ENCODE measurements around the gene PSPH. TPM values are rescaled to one million over a fixed set of nuclear protein-coding genes. Genes with fewer than 3 reads are reported as not detected.
A peak's percentile ranks its signal among the peaks of the same experiment; 100 is the strongest.
"Not testable (repeated sequence)": the region's sequence is repeated elsewhere in the genome, so short reads cannot be mapped to it uniquely, and the experiment has no call there.

PSPH gene
- total RNA-seq, 1 experiment from 2014 or later: 62.3 TPM

DNA sequence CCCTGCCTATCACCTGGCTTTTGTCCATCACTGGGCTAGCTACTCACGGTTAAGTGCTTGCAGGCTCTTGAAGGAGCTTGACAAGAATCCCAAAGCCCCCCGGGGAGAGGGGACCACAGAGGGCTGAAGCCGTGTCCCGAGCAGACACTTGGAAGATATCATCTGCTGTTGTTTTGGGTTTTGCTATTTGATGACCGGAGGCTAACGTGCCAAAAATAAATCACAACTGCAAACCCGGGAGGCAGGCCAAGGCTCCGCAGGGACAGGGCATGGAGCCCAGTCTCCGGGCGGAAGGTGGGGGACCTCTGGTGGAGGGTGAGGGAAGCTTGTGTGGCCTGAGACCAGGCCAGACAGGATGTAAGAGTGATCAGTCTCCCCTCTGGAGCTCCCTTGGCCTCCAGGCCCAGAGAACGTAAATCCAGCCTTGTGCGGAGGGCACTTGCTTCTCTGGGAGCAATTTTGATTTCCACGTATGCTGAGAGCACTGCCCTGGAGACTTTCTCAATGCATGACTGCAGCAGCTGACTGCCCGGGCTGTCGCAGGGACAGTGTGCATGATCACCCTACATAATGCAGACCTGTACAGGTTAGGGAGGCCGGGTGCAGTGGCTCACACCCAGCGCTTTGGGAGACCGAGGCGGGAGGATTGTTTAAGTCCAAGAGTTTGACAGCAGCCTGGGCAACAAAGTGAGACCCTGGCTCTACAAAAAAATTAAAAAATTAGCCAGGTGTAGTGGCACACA lies 41.7 kb upstream of the PSPH start, which contains the start of gene PHKG1:
Gene PHKG1 (minus strand): TSS at position 164 of the 743 bp plus-strand sequence. CDS start 4,011 bp downstream, outside the sequence.
- ChIA-PET CTCF (interaction anchor here (0.5 to 1.2 kb wide), 4 partner anchors 13 to 35 kb away, joined by 3 to 5 read pairs (median 4); partner anchors contain the start of gene CHCHD2), POLR2A (interaction anchor here (0.5 to 0.6 kb wide), 2 partner anchors 39 to 87 kb away, joined by 3 to 6 read pairs; no protein-coding TSS in a partner anchor)
- in situ Hi-C loops (cut with HindIII; ENCODE audit: low pct_unique_long_range_greater_than_20kb, low sequenced_read_pairs) (no loop called here), intact Hi-C loops (cut with micrococcal nuclease; ENCODE audit: unreplicated experiment) (no loop called here)
- H3K9me3 ChIP-seq (ENCODE audit: control insufficient read depth, insufficient read depth, low read depth, low read length): no peaks in the 10 kb centered on the region
- no peaks in the 10 kb centered on the region for H3K36me3 ChIP-seq (ENCODE audit: control insufficient read depth, insufficient read depth, low read length)
- no peaks in the 10 kb centered on the region for H3K27me3 ChIP-seq (ENCODE audit: control insufficient read depth, insufficient read depth, low read length)
- ATAC-seq (peak; percentile 92), DNase-seq (ENCODE audit: low read depth, low spot score) (no peak)
- peak within 1 kb of the TSS; percentile 29; the same call in 1 of the 2 replicates for H3K27ac ChIP-seq (ENCODE audit: low read length)
- H3K4me1 ChIP-seq (ENCODE audit: control insufficient read depth, insufficient read depth, low read length): peaks cover 12% of the 10 kb centered on the region; the same call in 1 of the 2 replicates
- no peak within 1 kb of the TSS for H3K4me3 ChIP-seq (ENCODE audit: low read depth in 2 of 2, low read length in 2 of 2)
- TF ChIP-seq REST (IDR thresholded peaks at IDR 0.05; ENCODE audit: insufficient read depth in 1 of 2, low read depth in 2 of 2, low read length in 1 of 2) (no peak), POLR2AphosphoS5 (IDR thresholded peaks at IDR 0.05; ENCODE audit: low read depth, low read length) (no peak; the same call in 1 of the 2 replicates)
- TF ChIP-seq, protein P1, sequence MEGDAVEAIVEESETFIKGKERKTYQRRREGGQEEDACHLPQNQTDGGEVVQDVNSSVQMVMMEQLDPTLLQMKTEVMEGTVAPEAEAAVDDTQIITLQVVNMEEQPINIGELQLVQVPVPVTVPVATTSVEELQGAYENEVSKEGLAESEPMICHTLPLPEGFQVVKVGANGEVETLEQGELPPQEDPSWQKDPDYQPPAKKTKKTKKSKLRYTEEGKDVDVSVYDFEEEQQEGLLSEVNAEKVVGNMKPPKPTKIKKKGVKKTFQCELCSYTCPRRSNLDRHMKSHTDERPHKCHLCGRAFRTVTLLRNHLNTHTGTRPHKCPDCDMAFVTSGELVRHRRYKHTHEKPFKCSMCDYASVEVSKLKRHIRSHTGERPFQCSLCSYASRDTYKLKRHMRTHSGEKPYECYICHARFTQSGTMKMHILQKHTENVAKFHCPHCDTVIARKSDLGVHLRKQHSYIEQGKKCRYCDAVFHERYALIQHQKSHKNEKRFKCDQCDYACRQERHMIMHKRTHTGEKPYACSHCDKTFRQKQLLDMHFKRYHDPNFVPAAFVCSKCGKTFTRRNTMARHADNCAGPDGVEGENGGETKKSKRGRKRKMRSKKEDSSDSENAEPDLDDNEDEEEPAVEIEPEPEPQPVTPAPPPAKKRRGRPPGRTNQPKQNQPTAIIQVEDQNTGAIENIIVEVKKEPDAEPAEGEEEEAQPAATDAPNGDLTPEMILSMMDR (IDR thresholded peaks at IDR 0.05): no peak; the same call in 1 of the 2 replicates
- no TSS peak for BruUV-seq (replicated peaks)

GRCh38 chr7:56092388-56092787 lies 41.1 kb upstream of the PSPH start:
- H3K4me3 ChIP-seq (ENCODE audit: low read depth in 2 of 2, low read length in 2 of 2); intact Hi-C loops (cut with micrococcal nuclease; ENCODE audit: unreplicated experiment); BruUV-seq (replicated peaks); ATAC-seq; in situ Hi-C loops (cut with HindIII; ENCODE audit: low pct_unique_long_range_greater_than_20kb, low sequenced_read_pairs); H3K27me3 ChIP-seq (ENCODE audit: control insufficient read depth, insufficient read depth, low read length); DNase-seq (ENCODE audit: low read depth, low spot score); H3K36me3 ChIP-seq (ENCODE audit: control insufficient read depth, insufficient read depth, low read length); H3K9me3 ChIP-seq (ENCODE audit: control insufficient read depth, insufficient read depth, low read depth, low read length): not testable (repeated sequence)
- ChIA-PET CTCF (interaction anchor here (0.6 to 1.2 kb wide), 2 partner anchors 14 to 15 kb away, joined by 3 to 5 read pairs; partner anchors contain the start of gene CHCHD2), POLR2A (interaction anchor here (0.5 to 0.6 kb wide), 2 partner anchors 38 to 86 kb away, joined by 3 to 6 read pairs; no protein-coding TSS in a partner anchor)
- peak overlapping the region; percentile 29; the same call in 1 of the 2 replicates for H3K27ac ChIP-seq (ENCODE audit: low read length)
- H3K4me1 ChIP-seq (ENCODE audit: control insufficient read depth, insufficient read depth, low read length): peaks cover 11% of the 10 kb centered on the region; the same call in 1 of the 2 replicates

DNA sequence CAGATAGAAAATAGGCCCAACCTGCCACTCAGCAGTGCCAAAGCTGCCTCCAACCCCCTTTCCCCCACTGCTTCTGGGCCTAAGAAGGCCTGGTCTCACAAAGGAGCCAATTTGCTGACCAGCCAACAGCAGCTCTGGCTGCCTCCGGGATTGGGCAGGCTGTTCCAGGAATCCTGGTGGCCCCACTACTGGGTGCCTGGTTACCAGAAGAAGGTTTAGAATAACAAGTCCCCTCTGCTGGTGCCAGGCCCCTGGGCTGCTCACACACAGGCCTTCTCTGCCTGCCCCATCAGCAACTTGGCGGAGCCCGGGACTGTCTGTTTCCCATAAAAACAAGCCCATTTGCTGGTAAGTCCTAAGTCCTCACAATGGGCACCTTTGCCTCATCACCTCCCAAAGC lies 40.3 kb upstream of the PSPH start:
- no peaks in the 10 kb centered on the region for H3K36me3 ChIP-seq (ENCODE audit: control insufficient read depth, insufficient read depth, low read length)
- ChIA-PET CTCF (no interaction called here), POLR2A (no interaction called here)
- no peak for DNase-seq (ENCODE audit: low read depth, low spot score)
- no peaks in the 10 kb centered on the region for H3K27me3 ChIP-seq (ENCODE audit: control insufficient read depth, insufficient read depth, low read length)
- H3K4me1 ChIP-seq (ENCODE audit: control insufficient read depth, insufficient read depth, low read length): peaks cover 11% of the 10 kb centered on the region; the same call in 1 of the 2 replicates
- in situ Hi-C loops (cut with HindIII; ENCODE audit: low pct_unique_long_range_greater_than_20kb, low sequenced_read_pairs) (no loop called here), intact Hi-C loops (cut with micrococcal nuclease; ENCODE audit: unreplicated experiment) (no loop called here)
- TSS peak; percentile 83 for BruUV-seq (replicated peaks)
- H3K4me3 ChIP-seq (ENCODE audit: low read depth in 2 of 2, low read length in 2 of 2): no peak overlapping the region
- H3K27ac ChIP-seq (ENCODE audit: low read length): no peak overlapping the region; the same call in 1 of the 2 replicates
- ATAC-seq: no peak
- H3K9me3 ChIP-seq (ENCODE audit: control insufficient read depth, insufficient read depth, low read depth, low read length): no peaks in the 10 kb centered on the region
- TF ChIP-seq SIN3A (IDR thresholded peaks at IDR 0.05; ENCODE audit: borderline replicate concordance, insufficient read depth, low read depth, low read length) (no peak), TCF7L2 (IDR thresholded peaks at IDR 0.05; ENCODE audit: low read depth, low read length) (no peak), POLR2AphosphoS5 (IDR thresholded peaks at IDR 0.05; ENCODE audit: low read depth, low read length) (no peak), REST (IDR thresholded peaks at IDR 0.05; ENCODE audit: insufficient read depth in 1 of 2, low read depth in 2 of 2, low read length in 1 of 2) (no peak)
- TF ChIP-seq, protein P1 (IDR thresholded peaks at IDR 0.05): no peak
